Effector memory CD8-positive, alpha-beta T cell (primary cell): ENCODE data around the gene PLPPR3.
A peak's percentile ranks its signal among the peaks of the same experiment; 100 is the strongest.

Experiments
- ATAC-seq: fragments of 150-1000 bp; cut with Tn5 transposase; replicated peaks from 2 replicates; pipeline ENCODE4 v1.10.0; 2021; ENCODE audit warnings: mild to moderate bottlenecking, moderate library complexity
- DNase-seq, 3 experiments: peaks; one replicate each; pipeline ENCODE4 v3.0.0; 2021
- H3K27ac Mint-ChIP-seq, 2 donors: one replicate each; pipeline ENCODE4 v1.8.0; 2022; ENCODE audit warnings: mild to moderate bottlenecking in 2 of 2, mixed read lengths in 2 of 2, moderate library complexity in 2 of 2
- H3K27me3 Mint-ChIP-seq, 2 donors: one replicate each; pipeline ENCODE4 v1.8.0; 2022; ENCODE audit warnings: mixed read lengths in 2 of 2
- H3K36me3 Mint-ChIP-seq: one replicate; pipeline ENCODE4 v1.8.0; 2022; ENCODE audit warnings: mild to moderate bottlenecking, moderate library complexity, mixed read lengths; ENCODE audit not compliant: insufficient read depth
- H3K4me1 Mint-ChIP-seq, 2 donors: one replicate each; pipeline ENCODE4 v1.8.0; 2022; ENCODE audit warnings: low read depth in 2 of 2, mixed read lengths in 2 of 2
- H3K4me3 Mint-ChIP-seq, 2 donors: one replicate each; pipeline ENCODE4 v1.8.0; 2022; ENCODE audit warnings: mild to moderate bottlenecking in 2 of 2, mixed read lengths in 2 of 2, moderate library complexity in 2 of 2
- H3K9me3 Mint-ChIP-seq, 2 donors: one replicate each; pipeline ENCODE4 v1.8.0; 2022; ENCODE audit warnings: mixed read lengths in 2 of 2

The PLPPR3 gene

DNA sequence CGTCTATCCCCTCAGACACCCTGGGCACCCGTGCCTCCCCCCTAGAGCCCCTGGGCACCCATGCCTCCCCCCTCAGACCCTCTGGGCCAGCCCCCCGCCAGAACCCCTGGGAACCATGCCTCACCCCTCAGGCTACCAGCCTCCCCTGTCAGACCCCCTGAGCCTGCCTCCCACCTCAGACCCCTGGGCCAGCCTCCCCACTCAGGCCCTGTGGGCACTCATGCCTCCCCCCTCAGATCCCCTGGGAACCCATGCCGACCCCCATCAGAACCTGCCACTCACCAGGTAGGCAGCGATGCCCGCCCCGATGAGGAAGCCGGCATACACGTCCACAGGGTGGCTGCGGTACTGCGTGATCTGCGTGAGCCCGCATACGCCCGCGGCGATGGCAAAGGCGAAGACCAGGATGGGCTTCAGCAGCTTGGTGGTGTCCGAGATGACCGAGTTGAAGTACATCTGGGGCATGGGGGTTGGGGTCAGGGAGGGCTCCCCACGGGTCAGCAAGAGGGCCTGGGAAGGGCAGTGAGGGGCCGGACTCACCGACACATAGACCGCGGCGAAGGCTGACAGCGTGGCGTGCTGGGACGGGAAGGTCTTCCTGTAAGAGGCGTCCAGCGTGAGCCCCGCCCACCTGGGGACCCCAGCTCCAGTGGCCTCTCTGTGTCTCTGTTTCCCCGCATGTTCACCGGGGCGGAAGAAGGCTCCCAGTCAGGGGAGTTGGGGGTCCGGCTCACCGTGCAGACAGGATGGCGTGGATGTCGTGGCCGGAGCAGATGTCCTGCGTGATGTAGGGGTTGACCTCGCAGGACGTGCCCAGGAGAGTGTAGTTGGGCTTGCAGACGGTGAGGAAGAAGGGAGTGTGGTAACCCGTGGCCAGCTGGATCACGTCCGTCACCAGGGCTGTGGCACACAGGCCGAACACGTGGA is 7.3 kb downstream of the PLPPR3 start:
- ATAC-seq (peak; percentile 9), DNase-seq (no peak)
- H3K36me3 Mint-ChIP-seq, result peaks cover 82% of the 10 kb centered on the region
- H3K27ac Mint-ChIP-seq, result peak overlapping the region; percentile 38 to 92
- no peaks in the 10 kb centered on the region for H3K27me3 Mint-ChIP-seq
- H3K4me3 Mint-ChIP-seq, result peak overlapping the region in 1 of 2 donors; percentile 62
- peaks cover 3 to 4% of the 10 kb centered on the region in 2 donors for H3K4me1 Mint-ChIP-seq
- peaks cover 4 to 16% of the 10 kb centered on the region in 2 donors for H3K9me3 Mint-ChIP-seq

DNA sequence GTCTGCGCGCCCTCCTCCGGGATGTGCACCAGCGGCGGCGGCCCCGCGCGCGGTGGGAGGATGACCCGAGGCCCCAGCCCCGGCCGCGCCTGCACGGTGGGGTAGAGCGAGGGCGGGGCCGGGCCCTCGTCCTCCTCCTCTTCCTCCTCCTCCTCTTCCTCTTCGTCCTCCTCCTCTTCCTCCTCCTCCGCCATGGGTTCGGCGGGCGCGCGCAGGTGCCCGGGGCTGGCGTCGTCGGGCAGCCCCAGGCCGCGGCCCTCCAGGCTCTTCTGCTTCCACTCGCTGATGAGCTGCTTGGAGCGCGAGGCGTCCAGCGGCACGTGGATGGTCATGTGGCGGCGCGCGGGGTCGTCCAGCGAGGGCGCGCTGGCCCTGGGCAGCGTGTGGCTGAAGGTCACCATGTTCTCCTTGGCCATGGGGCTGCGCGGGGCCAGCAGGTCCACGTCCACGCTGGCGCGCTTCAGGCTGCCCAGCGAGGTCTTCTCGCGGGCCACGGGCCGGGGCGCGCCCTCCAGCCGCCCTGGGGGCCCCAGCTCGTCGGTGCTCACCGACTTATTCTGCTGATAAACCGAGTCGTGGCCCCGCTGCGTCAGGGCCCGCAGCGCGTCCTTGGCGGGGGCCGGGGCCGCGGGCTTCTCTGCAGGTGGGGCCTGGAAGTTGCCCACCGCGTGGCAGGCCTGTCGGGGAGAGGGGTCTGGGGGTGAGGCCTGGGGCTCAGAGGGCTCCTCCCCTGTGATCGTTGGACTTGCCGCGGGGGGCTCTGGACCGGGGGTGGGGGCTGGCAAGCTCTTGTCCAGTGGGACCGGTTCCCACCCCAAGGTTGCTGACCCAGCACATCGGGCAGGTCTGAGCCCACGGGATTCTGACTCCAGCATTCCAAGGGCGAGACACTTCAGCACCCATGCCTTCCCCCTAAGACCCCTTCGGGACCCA is 8.3 kb downstream of the PLPPR3 start:
- Mint-ChIP-seq H3K36me3 (peaks cover 91% of the 10 kb centered on the region), H3K9me3 (peaks cover 4 to 16% of the 10 kb centered on the region in 2 donors), H3K4me1 (peaks cover 3 to 4% of the 10 kb centered on the region in 2 donors), H3K27me3 (no peaks in the 10 kb centered on the region), H3K27ac (peak overlapping the region; percentile 38 to 92), H3K4me3 (peak overlapping the region in 1 of 2 donors; percentile 29)
- DNase-seq (no peak), ATAC-seq (no peak)

DNA sequence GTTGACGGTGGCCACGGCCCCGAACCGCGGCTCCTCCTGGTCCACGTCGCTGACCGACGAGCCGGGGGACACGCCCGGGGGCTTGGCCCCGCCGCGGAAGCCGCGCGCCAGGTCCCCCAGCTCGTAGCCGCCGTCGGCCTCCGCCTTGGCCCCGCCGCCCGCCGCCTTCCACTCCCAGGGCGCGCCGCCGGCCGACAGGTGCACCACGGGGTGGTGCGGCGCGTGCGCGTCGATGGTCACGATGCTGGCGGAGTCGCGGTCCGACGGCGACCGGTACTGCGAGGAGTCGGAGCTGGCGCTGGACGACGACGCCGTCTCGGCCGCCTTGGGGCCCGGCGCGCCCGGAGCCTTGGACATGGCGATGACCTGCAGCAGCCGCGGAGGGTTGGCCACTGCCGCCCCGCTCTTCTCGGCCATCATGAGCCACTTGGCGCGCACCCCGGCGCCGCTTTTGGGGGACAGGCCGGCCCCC is 9.0 kb downstream of the PLPPR3 start:
- DNase-seq (no peak), ATAC-seq (no peak)
- no peak overlapping the region for H3K4me3 Mint-ChIP-seq
- peaks cover 95% of the 10 kb centered on the region for H3K36me3 Mint-ChIP-seq
- H3K27ac Mint-ChIP-seq, result no peak overlapping the region
- H3K4me1 Mint-ChIP-seq, result peaks cover 3 to 4% of the 10 kb centered on the region in 2 donors
- H3K9me3 Mint-ChIP-seq, result peaks cover 4 to 16% of the 10 kb centered on the region in 2 donors
- no peaks in the 10 kb centered on the region for H3K27me3 Mint-ChIP-seq

DNA sequence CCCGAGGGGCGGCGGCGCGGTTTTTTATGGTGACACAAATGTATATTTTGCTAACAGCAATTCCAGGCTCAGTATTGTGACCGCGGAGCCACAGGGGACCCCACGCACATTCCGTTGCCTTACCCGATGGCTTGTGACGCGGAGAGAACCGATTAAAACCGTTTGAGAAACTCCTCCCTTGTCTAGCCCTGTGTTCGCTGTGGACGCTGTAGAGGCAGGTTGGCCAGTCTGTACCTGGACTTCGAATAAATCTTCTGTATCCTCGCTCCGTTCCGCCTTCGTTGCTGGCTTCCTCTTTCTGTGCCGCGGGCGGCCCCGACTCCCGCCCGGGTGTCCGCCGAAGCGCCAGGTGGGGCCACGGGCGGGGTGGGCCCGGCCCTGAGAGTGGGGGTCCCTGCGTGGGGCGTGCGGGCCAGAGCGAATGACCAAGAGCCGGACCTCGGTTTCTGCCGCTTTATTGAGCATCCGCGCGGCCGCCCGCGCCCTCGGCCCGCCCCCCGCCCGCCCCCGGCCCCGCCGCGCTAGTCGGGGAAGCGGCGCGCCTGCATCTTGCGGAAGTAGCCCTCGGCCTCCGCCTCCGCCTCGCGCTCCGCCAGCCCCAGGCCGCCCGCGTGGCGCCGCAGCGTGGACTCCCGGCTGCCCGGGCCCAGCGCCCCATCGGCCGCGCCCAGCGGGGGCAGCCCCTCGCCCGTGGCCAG is 9.6 kb downstream of the PLPPR3 start:
- no peak for DNase-seq
- no peak for ATAC-seq
- Mint-ChIP-seq H3K4me3 (no peak overlapping the region), H3K36me3 (peaks cover 95% of the 10 kb centered on the region), H3K9me3 (peaks cover 4 to 16% of the 10 kb centered on the region in 2 donors), H3K4me1 (peaks cover 4 to 6% of the 10 kb centered on the region in 2 donors), H3K27me3 (no peaks in the 10 kb centered on the region), H3K27ac (peak overlapping the region in 1 of 2 donors; percentile 87)

DNA sequence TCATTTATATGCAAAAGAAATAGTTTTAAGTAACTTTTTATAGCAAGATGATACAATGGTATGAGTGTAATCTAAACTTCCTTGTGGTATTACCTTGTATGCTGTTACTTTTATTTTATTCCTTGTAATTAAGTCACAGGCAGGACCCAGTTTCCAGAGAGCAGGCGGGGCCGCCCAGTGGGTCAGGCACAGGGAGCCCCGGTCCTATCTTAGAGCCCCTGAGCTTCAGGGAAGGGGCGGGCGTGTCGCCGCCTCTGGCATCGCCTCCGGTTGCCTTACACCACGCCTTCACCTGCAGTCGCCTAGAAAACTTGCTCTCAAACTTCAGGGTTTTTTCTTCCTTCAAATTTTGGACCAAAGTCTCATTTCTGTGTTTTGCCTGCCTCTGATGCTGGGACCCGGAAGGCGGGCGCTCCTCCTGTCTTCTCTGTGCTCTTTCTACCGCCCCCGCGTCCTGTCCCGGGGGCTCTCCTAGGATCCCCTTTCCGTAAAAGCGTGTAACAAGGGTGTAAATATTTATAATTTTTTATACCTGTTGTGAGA is 10.2 kb downstream of the PLPPR3 start:
- Mint-ChIP-seq H3K36me3 (peaks cover 95% of the 10 kb centered on the region), H3K9me3 (peaks cover 3 to 11% of the 10 kb centered on the region in 2 donors), H3K27me3 (no peaks in the 10 kb centered on the region), H3K27ac (peak overlapping the region in 1 of 2 donors; percentile 87), H3K4me3 (peak overlapping the region in 1 of 2 donors; percentile 8), H3K4me1 (peaks cover 3 to 9% of the 10 kb centered on the region in 2 donors)
- DNase-seq (no peak), ATAC-seq (no peak)

DNA sequence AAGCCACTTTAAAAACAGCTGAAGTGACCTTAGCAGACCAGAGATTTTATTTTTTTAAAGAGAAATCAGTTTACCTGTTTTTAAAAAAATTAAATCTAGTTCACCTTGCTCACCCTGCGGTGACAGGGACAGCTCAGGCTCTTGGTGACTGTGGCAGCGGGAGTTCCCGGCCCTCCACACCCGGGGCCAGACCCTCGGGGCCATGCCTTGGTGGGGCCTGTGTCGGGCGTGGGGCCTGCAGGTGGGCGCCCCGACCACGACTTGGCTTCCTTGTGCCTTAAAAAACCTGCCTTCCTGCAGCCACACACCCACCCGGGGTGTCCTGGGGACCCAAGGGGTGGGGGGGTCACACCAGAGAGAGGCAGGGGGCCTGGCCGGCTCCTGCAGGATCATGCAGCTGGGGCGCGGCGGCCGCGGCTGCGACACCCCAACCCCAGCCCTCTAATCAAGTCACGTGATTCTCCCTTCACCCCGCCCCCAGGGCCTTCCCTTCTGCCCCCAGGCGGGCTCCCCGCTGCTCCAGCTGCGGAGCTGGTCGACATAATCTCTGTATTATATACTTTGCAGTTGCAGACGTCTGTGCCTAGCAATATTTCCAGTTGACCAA is 10.8 kb downstream of the PLPPR3 start:
- H3K27ac Mint-ChIP-seq, result peak overlapping the region in 1 of 2 donors; percentile 87
- H3K4me3 Mint-ChIP-seq, result peak overlapping the region in 1 of 2 donors; percentile 8
- H3K9me3 Mint-ChIP-seq, result peaks cover 0 to 5% of the 10 kb centered on the region in 2 donors
- peaks cover 0 to 9% of the 10 kb centered on the region in 2 donors for H3K4me1 Mint-ChIP-seq
- ATAC-seq, result no peak
- peaks cover 93% of the 10 kb centered on the region for H3K36me3 Mint-ChIP-seq
- no peak for DNase-seq
- no peaks in the 10 kb centered on the region for H3K27me3 Mint-ChIP-seq

DNA sequence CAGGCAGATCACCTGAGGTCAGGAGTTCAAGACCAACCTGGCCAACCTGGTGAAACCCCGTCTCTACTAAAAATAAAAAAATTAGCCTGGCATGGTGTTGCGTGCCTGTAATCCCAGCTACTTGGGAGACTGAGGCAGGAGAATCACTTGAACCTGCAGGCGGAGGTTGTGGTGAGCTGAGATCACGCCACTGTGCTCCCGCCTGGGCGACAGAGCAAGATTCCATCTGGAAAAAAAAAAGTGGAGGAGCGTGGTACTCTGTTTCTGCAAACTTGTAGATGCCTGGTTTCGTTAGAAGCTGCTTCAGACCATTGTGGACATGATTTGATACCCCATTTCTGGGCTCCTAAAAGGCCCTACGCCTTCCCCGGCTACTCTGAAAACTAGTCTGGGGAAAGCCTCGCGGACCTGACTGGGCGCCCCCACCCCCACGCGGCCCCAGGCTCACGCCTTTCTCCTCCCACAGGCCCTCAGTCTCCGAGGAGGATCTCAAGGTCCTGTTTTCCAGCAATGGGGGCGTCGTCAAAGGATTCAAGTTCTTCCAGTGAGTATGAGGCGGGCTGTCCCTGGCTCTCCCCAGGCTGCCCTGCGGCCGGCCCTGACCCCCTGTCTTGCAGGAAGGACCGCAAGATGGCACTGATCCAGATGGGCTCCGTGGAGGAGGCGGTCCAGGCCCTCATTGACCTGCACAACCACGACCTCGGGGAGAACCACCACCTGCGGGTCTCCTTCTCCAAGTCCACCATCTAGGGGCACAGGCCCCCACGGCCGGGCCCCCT is 11.5 kb downstream of the PLPPR3 start:
- ATAC-seq (no peak), DNase-seq (no peak)
- Mint-ChIP-seq H3K4me1 (peaks cover 0 to 7% of the 10 kb centered on the region in 2 donors), H3K27ac (peak overlapping the region in 1 of 2 donors; percentile 77), H3K9me3 (no peaks in the 10 kb centered on the region), H3K4me3 (no peak overlapping the region), H3K36me3 (peaks cover 92% of the 10 kb centered on the region), H3K27me3 (no peaks in the 10 kb centered on the region)

DNA sequence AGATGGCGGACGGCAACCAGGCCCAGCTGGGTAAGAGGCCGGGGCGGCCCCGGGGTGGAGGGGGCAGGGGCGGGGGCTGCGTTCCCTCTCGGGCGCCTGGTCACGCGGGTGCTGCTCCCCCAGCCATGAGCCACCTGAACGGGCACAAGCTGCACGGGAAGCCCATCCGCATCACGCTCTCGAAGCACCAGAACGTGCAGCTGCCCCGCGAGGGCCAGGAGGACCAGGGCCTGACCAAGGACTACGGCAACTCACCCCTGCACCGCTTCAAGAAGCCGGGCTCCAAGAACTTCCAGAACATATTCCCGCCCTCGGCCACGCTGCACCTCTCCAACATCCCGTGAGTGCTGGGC is 13.4 kb downstream of the PLPPR3 start:
- H3K4me3 Mint-ChIP-seq, result no peak overlapping the region

DNA sequence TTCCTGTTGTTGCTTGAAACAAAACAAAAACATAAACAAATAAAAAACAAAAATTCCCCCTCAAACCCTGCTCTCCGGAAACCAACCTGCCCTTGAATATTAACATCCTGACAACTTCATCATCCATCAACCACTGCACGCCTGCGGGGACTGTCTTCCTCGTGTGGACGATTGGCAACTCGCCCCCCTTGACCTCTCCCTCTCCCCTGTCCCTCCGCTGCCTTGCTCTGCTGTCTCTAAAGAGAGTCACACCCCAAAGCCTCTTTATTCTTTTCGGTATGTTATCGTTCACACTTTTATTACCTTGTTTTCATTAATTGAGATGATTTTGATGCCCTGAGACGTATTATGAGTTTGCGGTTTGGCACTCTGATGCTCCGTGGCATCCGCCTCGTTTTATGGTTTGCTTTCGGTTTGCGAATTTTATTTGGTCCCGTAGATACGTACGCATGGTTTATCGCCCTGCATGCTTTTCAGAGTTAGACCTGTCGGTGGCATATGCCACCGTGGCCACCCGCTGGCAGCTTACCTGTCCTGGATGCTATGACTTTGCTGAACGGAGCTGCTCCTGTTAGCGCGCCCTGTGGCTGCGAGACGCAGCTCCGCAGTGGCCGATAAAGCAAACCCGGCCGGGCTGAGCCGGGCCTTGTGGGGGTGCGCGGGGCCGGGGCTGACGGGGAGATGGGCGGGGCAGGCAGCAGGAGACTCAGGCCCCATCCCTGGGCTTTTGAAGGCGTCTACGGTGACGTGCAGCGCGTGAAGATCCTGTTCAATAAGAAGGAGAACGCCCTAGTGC is 13.9 kb downstream of the PLPPR3 start:
- no peak for DNase-seq
- Mint-ChIP-seq H3K9me3 (no peaks in the 10 kb centered on the region), H3K4me1 (peaks cover 9 to 19% of the 10 kb centered on the region in 2 donors), H3K27me3 (no peaks in the 10 kb centered on the region), H3K27ac (peak overlapping the region in 1 of 2 donors; percentile 87), H3K36me3 (peaks cover 92% of the 10 kb centered on the region), H3K4me3 (no peak overlapping the region)
- ATAC-seq, result no peak

More for the DNA sequence above, 13.4 kb downstream of the PLPPR3 start:
- Mint-ChIP-seq H3K27me3 (no peaks in the 10 kb centered on the region), H3K36me3 (peaks cover 92% of the 10 kb centered on the region), H3K4me1 (peaks cover 5 to 14% of the 10 kb centered on the region in 2 donors), H3K9me3 (no peaks in the 10 kb centered on the region), H3K27ac (peak overlapping the region in 1 of 2 donors; percentile 72)
- DNase-seq (no peak), ATAC-seq (no peak)

DNA sequence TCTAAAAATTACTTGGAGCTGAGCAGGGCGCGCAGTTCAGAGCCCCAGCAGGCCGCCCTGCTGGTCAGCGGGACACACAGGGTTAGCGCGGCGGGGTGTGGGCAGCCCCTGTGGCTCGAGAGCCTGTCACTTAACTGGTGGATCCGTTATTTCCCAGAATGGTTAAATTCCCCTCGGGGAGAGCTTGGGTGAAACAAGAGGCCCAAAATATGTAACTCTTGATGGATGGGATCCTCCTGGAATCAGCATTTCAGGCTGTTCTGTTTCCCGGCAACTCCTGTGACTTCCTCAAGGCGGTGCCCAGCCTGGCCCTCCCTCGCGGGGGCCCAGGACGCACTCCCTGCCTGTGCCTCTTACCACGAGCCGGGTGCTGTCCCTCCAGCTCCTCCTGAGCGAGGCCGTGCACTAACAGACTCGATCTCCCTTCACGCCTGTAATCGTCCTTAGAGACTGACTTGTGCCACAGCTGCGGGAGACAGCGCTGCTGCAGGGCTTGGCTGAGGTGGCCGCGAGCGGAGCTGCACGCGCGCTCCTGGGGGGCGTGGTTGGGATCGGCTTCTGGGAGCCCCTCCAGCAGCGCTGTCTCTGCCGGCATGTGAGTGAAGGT is 14.8 kb downstream of the PLPPR3 start:
- DNase-seq, result no peak
- H3K27me3 Mint-ChIP-seq, result no peaks in the 10 kb centered on the region
- no peak for ATAC-seq
- peak overlapping the region in 1 of 2 donors; percentile 12 for H3K4me3 Mint-ChIP-seq
- peaks cover 17 to 27% of the 10 kb centered on the region in 2 donors for H3K4me1 Mint-ChIP-seq
- peaks cover 97% of the 10 kb centered on the region for H3K36me3 Mint-ChIP-seq
- H3K9me3 Mint-ChIP-seq, result no peaks in the 10 kb centered on the region
- peak overlapping the region in 1 of 2 donors; percentile 87 for H3K27ac Mint-ChIP-seq
